HG02642 (cell line): ENCODE measurements around the gene TLE6.
"Not testable (repeated sequence)": the region's sequence is repeated elsewhere in the genome, so short reads cannot be mapped to it uniquely, and the experiment has no call there.

Experiments
- ATAC-seq: cut with Tn5 transposase; IDR thresholded peaks from one replicate; pipeline ENCODE4 v1.9.1; 2021; ENCODE audit warnings: mild to moderate bottlenecking; ENCODE audit not compliant: unreplicated experiment, poor library complexity

Gene TLE6

DNA sequence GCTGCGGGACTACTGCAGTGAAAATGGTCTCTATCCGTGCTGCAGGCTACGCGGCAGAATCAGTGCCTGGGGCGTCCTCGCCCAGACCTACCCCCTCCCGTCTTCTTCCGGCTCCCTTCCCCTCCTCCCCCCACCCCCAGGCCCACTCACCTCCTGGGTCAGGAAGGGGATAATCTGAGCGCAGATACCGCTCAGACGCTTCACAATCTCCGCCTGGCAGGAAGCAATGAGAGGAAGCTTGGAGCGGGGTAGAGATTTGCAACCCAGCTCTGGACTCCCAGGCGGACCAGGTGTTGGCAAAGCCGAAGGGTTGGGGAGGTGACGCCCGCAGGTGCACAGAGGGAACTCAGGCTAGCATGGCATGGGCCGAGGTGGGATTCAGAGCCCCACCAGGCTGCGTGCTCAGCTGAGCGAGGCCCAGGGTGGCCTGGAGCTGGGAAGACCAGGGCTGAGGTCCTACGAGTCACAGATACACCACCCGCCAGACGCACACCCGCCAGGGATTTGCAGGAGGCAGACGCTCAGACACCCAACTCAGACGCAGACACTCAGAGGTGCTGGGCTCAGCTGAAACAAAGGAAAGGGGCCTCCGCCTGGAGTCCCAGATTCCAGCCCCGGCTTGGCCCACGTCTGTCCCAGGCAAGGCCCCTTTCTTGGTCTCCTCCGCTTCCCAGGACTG is 47.6 kb downstream of the TLE6 start:
- ATAC-seq: no peak

DNA sequence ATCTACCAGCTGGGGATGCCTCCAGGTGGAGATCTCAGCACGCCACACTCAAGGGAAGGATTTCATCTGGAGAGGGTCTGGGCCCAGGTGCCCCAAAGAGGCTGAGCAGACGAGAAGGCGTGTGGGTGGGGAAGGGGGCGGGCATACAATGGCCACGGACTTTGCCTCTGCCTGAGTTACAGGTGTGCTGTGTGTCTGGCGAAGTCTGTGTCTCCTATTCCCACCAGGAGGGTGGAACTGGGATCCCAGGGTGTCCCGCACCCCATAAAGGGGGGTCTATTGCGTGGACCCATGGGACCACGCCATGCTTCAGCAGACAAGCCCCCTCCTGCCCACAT is 48.2 kb downstream of the TLE6 start:
- no peak for ATAC-seq

- no peak for ATAC-seq
These were observed 49.4 kb downstream of the TLE6 start for GRCh38 chr19:3026768-3027167.

GRCh38 chr19:3027292-3027691 is 49.9 kb downstream of the TLE6 start:
- no peak for ATAC-seq

DNA sequence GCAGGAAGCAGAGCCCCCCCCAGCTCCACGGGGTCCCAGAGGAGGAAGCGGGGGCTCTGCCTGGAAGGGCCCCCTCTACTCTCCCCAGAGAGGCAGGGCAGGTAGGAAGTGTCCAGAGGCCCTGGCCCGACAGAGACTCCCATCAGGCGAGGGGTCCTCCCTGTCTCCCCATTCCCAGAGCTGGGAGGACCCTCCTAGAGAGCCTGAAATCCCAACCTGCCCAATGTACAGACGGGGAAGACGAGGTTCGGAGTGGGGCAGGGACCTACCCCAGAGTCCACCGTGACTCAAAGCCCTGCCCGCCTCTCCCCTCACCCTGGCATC is 50.6 kb downstream of the TLE6 start:
- no peak for ATAC-seq

GRCh38 chr19:3028305-3029064 is 51.1 kb downstream of the TLE6 start:
- no peak for ATAC-seq

GRCh38 chr19:3029065-3029923 is 51.9 kb downstream of the TLE6 start, which contains the start of gene TLE2:
TSS of gene TLE2 (minus strand) at chr19:3029280. CDS start at chr19:3028904, 376 bp downstream.
- ATAC-seq: no peak

GRCh38 chr19:3031607-3031867 is 54.2 kb downstream of the TLE6 start:
- ATAC-seq: no peak

DNA sequence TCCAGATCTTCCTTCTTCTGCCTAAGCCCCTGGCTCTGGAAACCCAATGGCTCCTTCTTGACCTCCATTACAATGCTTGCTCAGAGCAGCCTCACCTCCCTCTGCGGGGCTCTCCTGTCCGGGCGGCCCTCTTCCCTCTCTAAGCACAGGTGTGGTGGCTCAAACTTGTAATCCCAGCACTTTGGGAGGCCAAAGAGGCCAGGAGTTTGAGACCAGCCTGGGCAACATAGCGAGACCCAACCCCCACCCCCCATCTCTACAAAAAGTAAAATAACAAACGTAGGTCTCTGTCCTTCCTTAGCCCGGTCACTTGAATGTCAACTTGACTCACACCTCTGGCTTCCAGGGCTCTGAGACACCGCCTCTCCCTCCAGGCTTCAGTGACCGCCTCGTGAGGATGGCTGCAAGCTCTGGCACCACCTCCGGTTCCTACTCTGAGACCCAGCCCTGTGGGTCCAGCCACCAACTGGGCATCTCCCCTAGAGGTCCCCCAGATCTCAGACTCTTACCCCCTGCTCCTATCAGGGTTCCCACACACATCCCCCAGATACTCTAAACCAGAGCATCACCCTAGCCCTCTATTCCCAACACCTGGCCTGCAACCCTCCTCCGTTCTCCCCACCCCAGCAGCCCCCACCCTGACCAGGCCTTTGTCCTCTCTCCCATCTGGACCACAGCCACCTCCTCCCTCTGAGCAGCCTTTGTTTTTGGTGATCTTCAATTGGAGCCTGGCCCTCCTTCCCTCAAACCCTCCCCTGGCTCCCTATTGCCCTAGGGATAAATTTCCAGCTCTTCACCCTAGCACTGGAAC is 56.4 kb downstream of the TLE6 start:
- ATAC-seq: no peak

GRCh38 chr19:3034406-3034655 is 57.0 kb downstream of the TLE6 start:
- ATAC-seq: no peak

GRCh38 chr19:3034656-3035541 is 57.5 kb downstream of the TLE6 start:
- ATAC-seq: peak; percentile 4

- ATAC-seq: peak; percentile 91
These were observed 58.3 kb downstream of the TLE6 start for GRCh38 chr19:3035542-3036118.

DNA sequence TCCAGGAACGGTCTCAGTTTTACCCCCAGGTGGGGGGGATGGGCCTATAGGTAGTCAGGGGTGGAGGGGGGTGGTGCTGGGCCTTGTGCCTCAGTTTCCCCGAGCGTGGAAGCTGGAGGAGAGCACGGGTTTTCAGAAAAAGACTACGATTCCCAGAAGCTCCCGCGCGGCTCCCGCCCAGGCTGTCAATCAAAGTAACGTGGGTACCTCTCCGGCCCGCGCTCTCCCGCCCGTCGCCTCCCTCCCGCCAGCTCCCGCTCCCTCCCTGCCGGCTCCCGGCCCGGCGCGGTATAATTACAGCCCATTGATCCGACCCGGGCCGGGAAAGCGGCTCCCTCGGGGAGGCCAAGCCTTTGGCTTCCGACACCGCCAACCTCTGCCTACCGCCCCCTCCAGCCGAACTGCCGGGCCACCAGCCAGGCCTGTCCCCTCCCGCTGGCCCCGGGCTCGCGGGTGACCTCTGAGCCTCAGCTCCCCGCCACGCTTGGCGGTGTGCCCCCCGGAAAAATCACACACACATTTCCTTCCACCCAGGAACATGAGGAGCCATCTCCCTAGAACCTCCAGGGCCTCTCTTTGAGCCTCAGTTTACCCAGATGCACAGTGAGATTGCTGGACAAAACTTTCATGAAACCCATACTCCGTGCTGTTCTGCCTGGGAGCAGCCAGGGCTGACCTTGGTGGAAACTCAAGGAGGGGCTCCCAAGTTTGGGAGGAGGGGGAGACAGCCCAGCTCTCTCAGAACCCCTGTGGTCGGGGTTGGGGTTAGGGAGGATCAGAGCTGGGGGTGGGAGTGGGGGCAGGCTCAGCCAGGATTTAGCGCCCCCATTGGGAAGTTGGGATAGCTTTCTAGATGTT is 59.0 kb downstream of the TLE6 start:
- ATAC-seq: peak; percentile 45

- ATAC-seq: not testable (repeated sequence)
These were observed 59.7 kb downstream of the TLE6 start for GRCh38 chr19:3036977-3037544.

GRCh38 chr19:3038214-3038613 is 60.9 kb downstream of the TLE6 start:
- ATAC-seq: no peak

DNA sequence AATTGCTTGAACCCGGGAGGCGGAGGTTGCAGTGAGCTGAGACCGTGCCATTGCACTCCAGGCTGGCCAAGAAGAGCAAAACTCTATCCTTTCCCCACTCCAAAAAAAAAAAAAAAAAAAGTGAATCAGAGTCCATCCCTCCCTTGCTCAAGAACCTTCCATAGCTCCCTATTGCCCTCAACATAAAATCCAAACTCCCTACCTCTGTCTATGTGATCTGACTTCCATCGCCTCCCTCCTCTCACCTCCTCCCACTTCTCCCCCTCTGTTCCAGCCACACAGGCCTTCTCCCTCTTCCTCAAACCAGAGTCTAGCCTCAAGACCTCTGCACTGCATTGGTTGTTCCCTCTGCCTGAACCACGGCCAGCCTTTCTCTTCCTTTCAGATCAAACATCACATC is 61.8 kb downstream of the TLE6 start:
- ATAC-seq: no peak

DNA sequence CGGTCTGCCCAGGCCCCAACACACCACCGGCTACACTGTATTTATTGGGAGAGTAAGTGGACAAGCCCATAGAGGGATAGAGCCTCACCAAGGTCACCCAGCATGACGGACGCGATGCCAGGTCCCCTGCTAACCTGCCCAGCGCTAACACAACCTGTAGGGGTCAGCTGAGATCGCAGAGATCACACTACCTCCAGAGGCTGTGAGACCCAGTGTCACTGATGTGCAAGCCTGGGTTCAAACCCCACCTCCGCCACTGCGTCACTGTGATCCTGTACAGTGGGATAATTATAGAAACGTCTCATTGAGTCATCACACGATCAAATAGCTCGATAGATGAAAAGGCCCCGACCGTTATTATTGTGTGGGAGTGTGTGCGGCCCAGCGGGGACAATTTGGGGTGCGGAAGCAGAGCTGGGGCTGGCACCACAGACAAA is 62.3 kb downstream of the TLE6 start:
- ATAC-seq: no peak

DNA sequence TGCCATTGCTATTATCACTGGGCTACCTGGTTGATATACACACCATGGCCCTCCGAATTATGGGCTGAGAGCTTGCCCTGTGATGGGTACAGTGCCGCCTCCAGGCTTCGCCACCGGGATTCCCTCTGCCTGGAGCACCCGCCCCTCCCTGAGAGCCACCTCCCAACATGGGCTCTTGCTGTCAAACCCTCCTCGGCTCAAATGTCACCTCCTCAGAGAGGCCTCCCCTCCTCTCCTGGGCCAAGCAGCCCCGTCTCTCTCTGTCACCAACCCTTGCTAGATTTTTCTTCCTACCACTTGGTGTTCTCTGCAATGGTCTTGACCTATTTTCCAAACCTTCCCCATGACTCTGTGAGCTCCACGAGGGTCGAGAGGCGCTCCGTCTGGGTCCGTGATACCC is 64.0 kb downstream of the TLE6 start:
- ATAC-seq: no peak
